Keratinocyte (primary cell): ENCODE data around the gene HEXIM1. TPM values are rescaled to one million over a fixed set of nuclear protein-coding genes. Genes with fewer than 3 reads are reported as not detected.

Experiments used
- DNase-seq: peaks from one replicate; pipeline ENCODE4 v3.0.0-alpha.2; 2011; ENCODE audit warnings: low read depth, missing footprints, low spot score
- FAIRE-seq: peaks from 2 replicates; lab custom pipeline; 2011; peaks lifted over from hg19 to GRCh38; lab: Jason Lieb, UNC
- H2AFZ ChIP-seq: 2 replicates; pipeline ENCODE4 v1.6.0; 2012; ENCODE audit warnings: low read length, control low read depth, inconsistent platforms; ENCODE audit not compliant: control insufficient read depth
- H3K27ac ChIP-seq: 2 replicates; pipeline ENCODE4 v1.5.1; 2011; ENCODE audit warnings: low read length; ENCODE audit not compliant: control insufficient read depth, insufficient read depth
- H3K27me3 ChIP-seq: 3 replicates; pipeline ENCODE4 v1.6.0; 2011; ENCODE audit warnings: low read length; ENCODE audit not compliant: control insufficient read depth, insufficient read depth; ENCODE audit errors: extremely low read depth
- H3K36me3 ChIP-seq, 2 experiments: 2 replicates in 1 of 2; 3 replicates in 1 of 2; pipeline ENCODE4 v1.5.1; 2011; ENCODE audit warnings: low read length in 2 of 2, mild to moderate bottlenecking in 1 of 2; ENCODE audit not compliant: control insufficient read depth in 2 of 2, insufficient read depth in 2 of 2; ENCODE audit errors: extremely low read depth in 1 of 2
- H3K4me1 ChIP-seq: 3 replicates; pipeline ENCODE4 v1.5.1; 2011; ENCODE audit warnings: low read length; ENCODE audit not compliant: control insufficient read depth, insufficient read depth; ENCODE audit errors: extremely low read depth
- H3K4me2 ChIP-seq: 3 replicates; pipeline ENCODE4 v1.6.0; 2011; ENCODE audit warnings: low read depth, low read length; ENCODE audit not compliant: control insufficient read depth, insufficient read depth; ENCODE audit errors: extremely low read depth
- H3K4me3 ChIP-seq, 3 experiments: fragments of 200-600 bp in 1 of 3; sonication (generic) in 1 of 3; 2 replicates in 2 of 3; 3 replicates in 1 of 3; pipeline ENCODE4 v1.5.1; 2011 to 2016; ENCODE audit warnings: low read length in 3 of 3, mild to moderate bottlenecking in 3 of 3, control low read depth in 2 of 3, inconsistent platforms in 1 of 3, low read depth in 1 of 3, mixed read lengths in 1 of 3, mixed run types in 1 of 3, moderate library complexity in 1 of 3; ENCODE audit not compliant: control insufficient read depth in 2 of 3, insufficient read depth in 2 of 3; ENCODE audit errors: extremely low read depth in 1 of 3
- H3K79me2 ChIP-seq: 2 replicates; pipeline ENCODE4 v1.6.0; 2012; ENCODE audit warnings: low read length; ENCODE audit not compliant: control insufficient read depth, insufficient read depth
- H3K9ac ChIP-seq: 3 replicates; pipeline ENCODE4 v1.6.0; 2011; ENCODE audit warnings: low read length; ENCODE audit not compliant: control insufficient read depth, insufficient read depth; ENCODE audit errors: extremely low read depth
- H3K9me1 ChIP-seq: 3 replicates; pipeline ENCODE4 v1.6.0; 2011; ENCODE audit warnings: low read length; ENCODE audit not compliant: control insufficient read depth, insufficient read depth; ENCODE audit errors: extremely low read depth
- H3K9me3 ChIP-seq: 2 replicates; pipeline ENCODE4 v1.5.1; 2012; ENCODE audit warnings: low read depth, low read length; ENCODE audit not compliant: control insufficient read depth
- H4K20me1 ChIP-seq: 3 replicates; pipeline ENCODE4 v1.6.0; 2011; ENCODE audit warnings: low read length; ENCODE audit not compliant: control insufficient read depth, insufficient read depth; ENCODE audit errors: extremely low read depth
- EZH2 ChIP-seq: IDR thresholded peaks from one replicate; pipeline ENCODE4 v1.6.1; 2012; ENCODE audit warnings: inconsistent platforms, mild to moderate bottlenecking, low read length, moderate library complexity
- dilution Hi-C: fragments of 300-500 bp; cut with MboI; formaldehyde crosslinking; loops from one replicate; pipeline ENCODE4 v1.7.0; 2020; ENCODE audit warnings: low sequenced_read_pairs; ENCODE audit not compliant: extremely low pct_ligation_motif_present
- polyA plus RNA-seq, 5 experiments: library from polyadenylated mRNA; depleted of rRNA in 3 of 5; stranded (reverse) in 3 of 5; stranded (forward) in 1 of 5; unstranded in 1 of 5; fragments of >200 nt; gene quantifications; 1 replicate in 1 of 5; 2 replicates in 3 of 5; 3 replicates in 1 of 5; pipeline versions ENCODE4 v1.2.1 to v1.2.3, GENCODE V29; 2011 to 2012; ENCODE audit warnings: missing spikeins in 2 of 5, low read depth in 1 of 5, low replicate concordance in 1 of 5
- TF ChIP-seq, protein P1 (sequence below), 3 experiments: IDR thresholded peaks in 1 of 3; conservative IDR thresholded peaks in 1 of 3; optimal IDR thresholded peaks in 1 of 3; 2 replicates in 2 of 3; 3 replicates in 1 of 3; pipeline versions ENCODE3 to v1.5.1; 2011; ENCODE audit warnings: low read length in 3 of 3, mild to moderate bottlenecking in 3 of 3, moderate library complexity in 2 of 3, control low read depth in 1 of 3, inconsistent platforms in 1 of 3; ENCODE audit not compliant: insufficient read depth in 2 of 3; ENCODE audit errors: extremely low read depth in 1 of 3

Gene HEXIM1
- polyA plus RNA-seq, 1 donor (not counting 4 experiments of a cell fraction or from before 2014, with no cell fraction given) = 19.9 TPM

- no peaks in the 10 kb centered on the region for H3K27me3 ChIP-seq
- DNase-seq (no peak), FAIRE-seq (no peak)
- TF ChIP-seq, protein P1, sequence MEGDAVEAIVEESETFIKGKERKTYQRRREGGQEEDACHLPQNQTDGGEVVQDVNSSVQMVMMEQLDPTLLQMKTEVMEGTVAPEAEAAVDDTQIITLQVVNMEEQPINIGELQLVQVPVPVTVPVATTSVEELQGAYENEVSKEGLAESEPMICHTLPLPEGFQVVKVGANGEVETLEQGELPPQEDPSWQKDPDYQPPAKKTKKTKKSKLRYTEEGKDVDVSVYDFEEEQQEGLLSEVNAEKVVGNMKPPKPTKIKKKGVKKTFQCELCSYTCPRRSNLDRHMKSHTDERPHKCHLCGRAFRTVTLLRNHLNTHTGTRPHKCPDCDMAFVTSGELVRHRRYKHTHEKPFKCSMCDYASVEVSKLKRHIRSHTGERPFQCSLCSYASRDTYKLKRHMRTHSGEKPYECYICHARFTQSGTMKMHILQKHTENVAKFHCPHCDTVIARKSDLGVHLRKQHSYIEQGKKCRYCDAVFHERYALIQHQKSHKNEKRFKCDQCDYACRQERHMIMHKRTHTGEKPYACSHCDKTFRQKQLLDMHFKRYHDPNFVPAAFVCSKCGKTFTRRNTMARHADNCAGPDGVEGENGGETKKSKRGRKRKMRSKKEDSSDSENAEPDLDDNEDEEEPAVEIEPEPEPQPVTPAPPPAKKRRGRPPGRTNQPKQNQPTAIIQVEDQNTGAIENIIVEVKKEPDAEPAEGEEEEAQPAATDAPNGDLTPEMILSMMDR (optimal IDR thresholded peaks at IDR 0.05 in 1 of 3, IDR thresholded peaks at IDR 0.05 in 1 of 3, conservative IDR thresholded peaks at IDR 0.05 in 1 of 3; ENCODE audit: extremely low read depth in 1 of 3, insufficient read depth in 2 of 3, low read length in 3 of 3) = peak in 2 of 3 experiments; percentile 32 to 34
- TF ChIP-seq EZH2 = no peak
- H2AFZ ChIP-seq = peak overlapping the region; percentile 36
- peaks cover 27% of the 10 kb centered on the region for H3K79me2 ChIP-seq
- peak overlapping the region; percentile 98 to 100 (median 98) for H3K4me3 ChIP-seq
- H3K4me1 ChIP-seq = peaks cover 11% of the 10 kb centered on the region
- dilution Hi-C loops = no loop called here
- peak overlapping the region; percentile 100 for H3K9ac ChIP-seq
- no peaks in the 10 kb centered on the region for H3K9me3 ChIP-seq
- peaks cover 0 to 4% of the 10 kb centered on the region in 2 experiments for H3K36me3 ChIP-seq
- peak overlapping the region; percentile 98 for H3K4me2 ChIP-seq
- H4K20me1 ChIP-seq = no peaks in the 10 kb centered on the region
- peak overlapping the region; percentile 99 for H3K27ac ChIP-seq
- H3K9me1 ChIP-seq = no peaks in the 10 kb centered on the region
These were observed 12.4 kb downstream of the HEXIM1 start for GRCh38 chr17:45160447-45161287.

DNA sequence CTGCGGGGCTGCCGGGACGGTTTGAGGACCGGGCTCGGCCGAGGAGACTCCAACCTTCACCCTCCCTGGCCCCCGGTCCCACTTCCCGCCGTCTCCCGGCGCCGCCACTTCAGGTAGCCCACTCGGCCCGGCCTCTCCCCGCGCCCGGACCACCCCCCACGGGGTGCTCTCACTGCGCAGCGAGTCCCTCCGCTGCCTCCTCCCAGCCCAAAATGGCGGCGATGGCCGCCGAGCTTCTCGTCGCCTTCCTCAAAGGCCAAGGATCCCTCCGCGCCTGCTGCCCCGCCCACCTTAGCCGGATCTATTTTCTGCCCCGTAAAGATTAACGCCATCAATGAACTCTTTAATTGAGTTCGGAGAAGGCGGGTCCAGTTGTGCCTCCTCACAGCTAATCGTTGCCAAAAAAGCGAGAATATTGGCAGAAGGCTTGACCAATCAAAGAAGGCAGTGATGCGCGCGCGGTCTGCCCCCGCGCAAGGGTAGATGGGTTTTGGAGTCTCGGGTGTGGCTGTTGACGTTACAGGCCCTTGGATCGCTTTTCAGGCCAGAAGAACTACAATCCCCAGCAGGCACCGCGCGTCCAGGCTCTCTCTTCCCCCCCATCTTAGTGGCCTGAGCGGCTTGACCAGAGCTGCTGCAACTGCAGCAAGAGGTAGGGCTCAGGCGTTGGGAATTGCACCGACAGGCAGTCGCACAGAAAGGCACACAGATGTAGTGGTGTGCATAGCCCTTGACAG is 13.2 kb downstream of the HEXIM1 start, which contains the start of gene HEXIM2:
Gene HEXIM2 (plus strand): TSS at position 588 of the 737 bp plus-strand sequence. CDS start 919 bp downstream, outside the sequence.
- dilution Hi-C loops = no loop called here
- FAIRE-seq = peak; percentile 79
- H2AFZ ChIP-seq = peak within 1 kb of the TSS; percentile 83

More for the DNA sequence above, 13.2 kb downstream of the HEXIM1 start, which contains the start of gene HEXIM2:
- Histone ChIP-seq H3K4me1 (peaks cover 11% of the 10 kb centered on the region), H3K9me3 (no peaks in the 10 kb centered on the region), H3K4me3 (peak within 1 kb of the TSS; percentile 98 to 100 (median 98)), H4K20me1 (no peaks in the 10 kb centered on the region), H3K4me2 (peak within 1 kb of the TSS; percentile 98), H3K36me3 (peaks cover 0 to 4% of the 10 kb centered on the region in 2 experiments), H3K27me3 (no peaks in the 10 kb centered on the region), H3K9ac (peak within 1 kb of the TSS; percentile 100), H3K9me1 (no peaks in the 10 kb centered on the region), H3K79me2 (peaks cover 27% of the 10 kb centered on the region), H3K27ac (peak within 1 kb of the TSS; percentile 99)
- peak; percentile 97 for DNase-seq
- TF ChIP-seq, protein P1 (optimal IDR thresholded peaks at IDR 0.05 in 1 of 3, IDR thresholded peaks at IDR 0.05 in 1 of 3, conservative IDR thresholded peaks at IDR 0.05 in 1 of 3; ENCODE audit: extremely low read depth in 1 of 3, insufficient read depth in 2 of 3, low read length in 3 of 3) = no peak
- no peak for TF ChIP-seq EZH2
